K562 (cell line): ENCODE data around the gene BIRC5. TPM values are rescaled to one million over a fixed set of nuclear protein-coding genes. Genes with fewer than 3 reads are reported as not detected.
A peak's percentile ranks its signal among the peaks of the same experiment; 100 is the strongest.

Experiments used
- CREBBP ChIP-seq: IDR thresholded peaks from one replicate; pipeline ENCODE4 v1.6.1; 2012; ENCODE audit warnings: low read depth, mild to moderate bottlenecking, control low read depth, inconsistent platforms, low read length
- CTCF ChIP-seq, 3 experiments: IDR thresholded peaks in 2 of 3; conservative IDR thresholded peaks in 1 of 3; 2 replicates each; pipeline ENCODE4 v1.5.1; 2011 to 2012; ENCODE audit warnings: low read length in 3 of 3, mild to moderate bottlenecking in 3 of 3, control low read depth in 2 of 3, improper control_type of control experiment in 1 of 3, inconsistent platforms in 1 of 3, low read depth in 1 of 3, mixed read lengths in 1 of 3, moderate library complexity in 1 of 3; ENCODE audit not compliant: insufficient read depth in 2 of 3
- ELF1 ChIP-seq: fragments of 200-800 bp; sonication (Bioruptor generic); IDR thresholded peaks from 2 replicates; pipeline ENCODE4 v1.6.1; 2016; ENCODE audit warnings: missing genetic modification characterization, missing compliant biosample characterization
- FOXK1 ChIP-seq: sonication (generic); formaldehyde crosslinking; IDR thresholded peaks from 2 replicates; pipeline ENCODE4 v1.8.0; 2022; ENCODE audit warnings: missing genetic modification reagents, mild to moderate bottlenecking, borderline replicate concordance
- FOXK2 ChIP-seq, 2 experiments: fragments of 450-650 bp; IDR thresholded peaks in 1 of 2; conservative IDR thresholded peaks in 1 of 2; 2 replicates each; pipeline ENCODE4 v1.6.1; 2016; ENCODE audit warnings: low read depth in 2 of 2, mild to moderate bottlenecking in 1 of 2
- HES1 ChIP-seq: fragments of 450-650 bp; IDR thresholded peaks from 2 replicates; pipeline ENCODE4 v1.6.1; 2016; ENCODE audit warnings: low read depth, mild to moderate bottlenecking, moderate library complexity
- JUN ChIP-seq, 2 experiments: sonication (generic) in 1 of 2; formaldehyde crosslinking in 1 of 2; IDR thresholded peaks; 2 replicates each; pipeline versions ENCODE4 v1.6.1 to v1.8.0; 2012 to 2022; ENCODE audit warnings: borderline replicate concordance in 2 of 2, mild to moderate bottlenecking in 2 of 2, improper control_type of control experiment in 1 of 2, low read depth in 1 of 2, low read length in 1 of 2, missing genetic modification reagents in 1 of 2
- MECOM ChIP-seq: fragments of 250-450 bp; sonication (Bioruptor Pico); IDR thresholded peaks from 2 replicates; pipeline ENCODE4 v1.8.0; 2022; ENCODE audit warnings: inconsistent platforms
- MEF2A ChIP-seq: IDR thresholded peaks from 2 replicates; pipeline ENCODE4 v1.6.1; 2011; ENCODE audit warnings: low read depth, mild to moderate bottlenecking, low read length, moderate library complexity; ENCODE audit not compliant: control insufficient read depth
- MYC ChIP-seq, 2 experiments: fragments of 250-450 bp in 1 of 2; sonication (Bioruptor Pico) in 1 of 2; IDR thresholded peaks; 2 replicates each; pipeline versions ENCODE4 v1.5.1 to v1.6.1; 2012 to 2021; ENCODE audit warnings: low read depth in 2 of 2, borderline replicate concordance in 1 of 2, improper control_type of control experiment in 1 of 2, low read length in 1 of 2, mild to moderate bottlenecking in 1 of 2, moderate library complexity in 1 of 2
- NFE2L1 ChIP-seq: fragments of 450-650 bp; IDR thresholded peaks from 2 replicates; pipeline ENCODE4 v1.6.1; 2016; ENCODE audit warnings: missing genetic modification characterization, low read depth, mild to moderate bottlenecking, missing compliant biosample characterization, moderate library complexity, borderline replicate concordance
- PTBP1 ChIP-seq: fragments of 200-400 bp; formaldehyde crosslinking; IDR thresholded peaks from 2 replicates; pipeline ENCODE4 v1.6.1; 2017; ENCODE audit warnings: low read depth, low read length
- RBFOX2 ChIP-seq: fragments of 200-400 bp; formaldehyde crosslinking; IDR thresholded peaks from 2 replicates; pipeline ENCODE4 v1.6.1; 2017; ENCODE audit warnings: low read depth, mild to moderate bottlenecking, low read length, moderate library complexity
- RBM25 ChIP-seq: fragments of 200-400 bp; formaldehyde crosslinking; IDR thresholded peaks from 2 replicates; pipeline ENCODE4 v1.6.1; 2018; ENCODE audit warnings: low read length, low read depth, moderate library complexity; ENCODE audit not compliant: severe bottlenecking
- ZBED1 ChIP-seq: IDR thresholded peaks from 2 replicates; pipeline ENCODE4 v1.6.1; 2014
- ZNF224 ChIP-seq: sonication (generic); formaldehyde crosslinking; IDR thresholded peaks from 2 replicates; pipeline ENCODE4 v1.8.0; 2022; ENCODE audit warnings: mild to moderate bottlenecking, missing genetic modification reagents
- ZNF3 ChIP-seq: fragments of 250-450 bp; sonication (Bioruptor Pico); IDR thresholded peaks from 2 replicates; pipeline ENCODE4 v1.5.0; 2021; ENCODE audit warnings: mild to moderate bottlenecking, moderate library complexity
- ZNF77 ChIP-seq: fragments of 250-450 bp; sonication (Bioruptor Pico); IDR thresholded peaks from 2 replicates; pipeline ENCODE4 v1.5.0; 2020
- polyA plus RNA-seq, 8 experiments: library from polyadenylated mRNA; depleted of rRNA in 4 of 8; stranded (reverse) in 5 of 8; unstranded in 3 of 8; fragments of >200 nt; fragmentation: Nextera tagmentation in 2 of 8; fragmentation: Illumina TruSeq in 1 of 8; extraction: Ambion mirVana in 2 of 8; extraction: Trizol in 1 of 8; gene quantifications; 2 replicates each; pipeline versions ENCODE4 v1.2.1 to v1.2.3, GENCODE V29; 2011 to 2014; ENCODE audit warnings: inconsistent platforms in 1 of 8, missing spikeins in 1 of 8
- total RNA-seq, 7 experiments: library from RNA; depleted of rRNA in 6 of 7; stranded (reverse); fragments of >200 nt in 6 of 7; fragmentation: Illumina TruSeq in 2 of 7; extraction: Trizol in 2 of 7; gene quantifications; 2 replicates each; pipeline versions ENCODE4 v1.2.1 to v1.2.3, GENCODE V29; 2011 to 2021; ENCODE audit warnings: low replicate concordance in 1 of 7
- TF ChIP-seq, protein P1 (sequence below): sonication (generic); formaldehyde crosslinking; IDR thresholded peaks from 2 replicates; pipeline ENCODE4 v1.9.0; 2022; ENCODE audit warnings: mild to moderate bottlenecking, missing genetic modification reagents
- TF ChIP-seq, protein P2 (sequence below): fragments of 250-450 bp; sonication (Bioruptor Pico); IDR thresholded peaks from 2 replicates; pipeline ENCODE4 v1.5.1; 2021; ENCODE audit warnings: mild to moderate bottlenecking

BIRC5 gene
- total and polyA plus RNA-seq, 9 of the 15 experiments (the other 6 are each of a cell fraction or from before 2014, with no cell fraction given), result 64.4 to 140 (median 101) TPM

GRCh38 chr17:78186692-78187595, 27.1 kb upstream of the BIRC5 start, which contains the start of the genes AFMID and TK1 (continued):
- peak; percentile 70 to 82 (median 77) for TF ChIP-seq CTCF (IDR thresholded peaks at IDR 0.05 in 2 of 3, conservative IDR thresholded peaks at IDR 0.05 in 1 of 3; ENCODE audit: insufficient read depth in 2 of 3, low read depth in 1 of 3, low read length in 3 of 3)
- no peak for TF ChIP-seq ZNF3
- TF ChIP-seq ELF1 (tag), result no peak
- peak; percentile 97 for TF ChIP-seq MYC (IDR thresholded peaks at IDR 0.05; ENCODE audit: low read depth, low read length)
- 0 out of 2 replicates have a peak, but pooled peaks have one; percentile 6 for TF ChIP-seq MYC (CRISPR knock-in tag; IDR thresholded peaks at IDR 0.05; ENCODE audit: borderline replicate concordance, low read depth)
- no peak; the same call in 1 of the 2 replicates for TF ChIP-seq ZNF224 (CRISPR knock-in tag)
- no peak for TF ChIP-seq NFE2L1
- TF ChIP-seq HES1, result peak; percentile 48; the same call in 1 of the 2 replicates
- no peak for TF ChIP-seq MEF2A
- TF ChIP-seq, protein P1, sequence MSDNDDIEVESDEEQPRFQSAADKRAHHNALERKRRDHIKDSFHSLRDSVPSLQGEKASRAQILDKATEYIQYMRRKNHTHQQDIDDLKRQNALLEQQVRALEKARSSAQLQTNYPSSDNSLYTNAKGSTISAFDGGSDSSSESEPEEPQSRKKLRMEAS (CRISPR knock-in tag), result peak; percentile 88
- TF ChIP-seq FOXK2 (conservative IDR thresholded peaks at IDR 0.05 in 1 of 2, IDR thresholded peaks at IDR 0.05 in 1 of 2; ENCODE audit: low read depth in 2 of 2), result peak; percentile 95 to 97
- TF ChIP-seq RBM25, result peak; percentile 99
- TF ChIP-seq RBFOX2, result peak; percentile 99
- no peak for TF ChIP-seq ZBED1
- no peak for TF ChIP-seq MECOM (CRISPR knock-in tag)
- TF ChIP-seq JUN (IDR thresholded peaks at IDR 0.05; ENCODE audit: borderline replicate concordance, low read depth, low read length), result peak; percentile 58; the same call in 1 of the 2 replicates
- TF ChIP-seq JUN (CRISPR knock-in tag; IDR thresholded peaks at IDR 0.05; ENCODE audit: borderline replicate concordance), result no peak; the same call in 1 of the 2 replicates
- TF ChIP-seq FOXK1 (CRISPR knock-in tag), result no peak
- TF ChIP-seq PTBP1, result no peak
- TF ChIP-seq, protein P2, sequence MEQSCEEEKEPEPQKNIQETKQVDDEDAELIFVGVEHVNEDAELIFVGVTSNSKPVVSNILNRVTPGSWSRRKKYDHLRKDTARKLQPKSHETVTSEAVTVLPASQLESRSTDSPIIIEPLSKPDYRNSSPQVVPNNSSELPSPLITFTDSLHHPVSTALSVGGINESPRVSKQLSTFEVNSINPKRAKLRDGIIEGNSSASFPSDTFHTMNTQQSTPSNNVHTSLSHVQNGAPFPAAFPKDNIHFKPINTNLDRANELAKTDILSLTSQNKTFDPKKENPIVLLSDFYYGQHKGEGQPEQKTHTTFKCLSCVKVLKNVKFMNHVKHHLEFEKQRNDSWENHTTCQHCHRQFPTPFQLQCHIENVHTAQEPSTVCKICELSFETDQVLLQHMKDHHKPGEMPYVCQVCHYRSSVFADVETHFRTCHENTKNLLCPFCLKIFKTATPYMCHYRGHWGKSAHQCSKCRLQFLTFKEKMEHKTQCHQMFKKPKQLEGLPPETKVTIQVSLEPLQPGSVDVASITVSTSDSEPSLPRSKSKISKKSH, result no peak
- TF ChIP-seq ZNF77, result no peak
- TF ChIP-seq CREBBP, result no peak
